Vagina (tissue), 2 donors: ENCODE data around the gene HELB.

ENCODE experiments used
- CTCF ChIP-seq, 3 experiments: fragments of 450-650 bp in 2 of 3; fragments of 200-600 bp in 1 of 3; sonication (generic) in 1 of 3; IDR thresholded peaks; one replicate each; pipeline ENCODE4 v1.5.1; 2017 to 2019; ENCODE audit warnings: antibody characterized with exemption in 3 of 3, mild to moderate bottlenecking in 2 of 3, moderate library complexity in 2 of 3
- POLR2A ChIP-seq, 2 donors: fragments of 450-650 bp; IDR thresholded peaks; one replicate each; pipeline ENCODE4 v1.6.1; 2017; ENCODE audit warnings: antibody characterized with exemption in 2 of 2, mild to moderate bottlenecking in 2 of 2, moderate library complexity in 2 of 2

GRCh38 chr12:66287275-66287674, 15.0 kb upstream of the HELB start:
- TF ChIP-seq CTCF (IDR thresholded peaks at IDR 0.05) (no peak), POLR2A (IDR thresholded peaks at IDR 0.05) (no peak)
